Common myeloid progenitor, CD34-positive (primary cell): ENCODE measurements around the gene MZT1. TPM values are rescaled to one million over a fixed set of nuclear protein-coding genes. Genes with fewer than 3 reads are reported as not detected.
A peak's percentile ranks its signal among the peaks of the same experiment; 100 is the strongest.

Experiments
- CTCF ChIA-PET: fragments of 350-600 bp; sonication (Branson Sonifier 250); formaldehyde crosslinking; loops from one replicate; lab custom pipeline; 2021; ENCODE audit warnings: antibody characterized with exemption; lab: Charles Lee
- POLR2A ChIA-PET: fragments of 350-600 bp; sonication (Branson Sonifier 250); formaldehyde crosslinking; loops from one replicate; lab custom pipeline; 2021; ENCODE audit warnings: antibody characterized with exemption; lab: Charles Lee
- DNase-seq, 3 donors: peaks; one replicate each; pipeline versions ENCODE4 v3.0.0 to v3.0.0-alpha.2; 2013
- H3K27ac ChIP-seq, 2 experiments: 1 replicate in 1 of 2; 2 replicates in 1 of 2; pipeline ENCODE4 v1.7.0; 2013; ENCODE audit warnings: inconsistent platforms in 2 of 2, low read length in 2 of 2, mild to moderate bottlenecking in 2 of 2, low read depth in 1 of 2, moderate library complexity in 1 of 2; ENCODE audit not compliant: severe bottlenecking in 2 of 2, insufficient read depth in 1 of 2, poor library complexity in 1 of 2
- H3K27me3 ChIP-seq, 5 experiments: replicated peaks in 2 of 5; 1 replicate in 3 of 5; 2 replicates in 2 of 5; pipeline versions ENCODE4 v1.6.1 to v1.7.0; 2013; ENCODE audit warnings: low read length in 4 of 5, mild to moderate bottlenecking in 2 of 5, moderate library complexity in 2 of 5, inconsistent platforms in 1 of 5; ENCODE audit not compliant: insufficient read depth in 5 of 5, control insufficient read depth in 4 of 5
- H3K36me3 ChIP-seq, 4 experiments: 1 replicate in 2 of 4; 2 replicates in 2 of 4; pipeline versions ENCODE4 v1.6.1 to v1.7.0; 2013; ENCODE audit warnings: low read length in 3 of 4, control low read depth in 1 of 4, mild to moderate bottlenecking in 1 of 4; ENCODE audit not compliant: control insufficient read depth in 4 of 4, insufficient read depth in 4 of 4
- H3K4me1 ChIP-seq, 4 experiments: 1 replicate in 3 of 4; 2 replicates in 1 of 4; pipeline versions ENCODE4 v1.6.1 to v1.7.1; 2013; ENCODE audit warnings: low read length in 3 of 4, mild to moderate bottlenecking in 3 of 4, control low read depth in 1 of 4, inconsistent platforms in 1 of 4, moderate library complexity in 1 of 4; ENCODE audit not compliant: control insufficient read depth in 4 of 4, insufficient read depth in 4 of 4; ENCODE audit errors: control extremely low read depth in 1 of 4
- H3K4me3 ChIP-seq, 7 experiments: 1 replicate in 4 of 7; 2 replicates in 3 of 7; pipeline versions ENCODE4 v1.5.1 to v1.7.0; 2013; ENCODE audit warnings: mild to moderate bottlenecking in 7 of 7, low read length in 6 of 7, moderate library complexity in 6 of 7, inconsistent platforms in 2 of 7, low read depth in 2 of 7, control low read depth in 1 of 7; ENCODE audit not compliant: insufficient read depth in 4 of 7, control insufficient read depth in 1 of 7; ENCODE audit errors: extremely low read depth in 1 of 7
- H3K9me3 ChIP-seq, 5 experiments: 1 replicate in 4 of 5; 2 replicates in 1 of 5; pipeline versions ENCODE4 v1.6.1 to v1.7.1; 2013; ENCODE audit warnings: low read length in 4 of 5, mild to moderate bottlenecking in 2 of 5, inconsistent platforms in 1 of 5, low read depth in 1 of 5, moderate library complexity in 1 of 5; ENCODE audit not compliant: control insufficient read depth in 4 of 5, insufficient read depth in 2 of 5; ENCODE audit errors: control extremely low read depth in 1 of 5
- WGBS: methylation state at CpG from one replicate; pipeline ENCODE4 v1.1.5; 2013; ENCODE audit not compliant: insufficient coverage; 5-methylcytosine and 5-hydroxymethylcytosine counted together
- polyA plus RNA-seq: library from polyadenylated mRNA; unstranded; fragments of 120-200 nt; gene quantifications from one replicate; pipeline ENCODE4 v1.2.1, GENCODE V29; 2013

MZT1 gene
- polyA plus RNA-seq = 17.1 TPM

DNA sequence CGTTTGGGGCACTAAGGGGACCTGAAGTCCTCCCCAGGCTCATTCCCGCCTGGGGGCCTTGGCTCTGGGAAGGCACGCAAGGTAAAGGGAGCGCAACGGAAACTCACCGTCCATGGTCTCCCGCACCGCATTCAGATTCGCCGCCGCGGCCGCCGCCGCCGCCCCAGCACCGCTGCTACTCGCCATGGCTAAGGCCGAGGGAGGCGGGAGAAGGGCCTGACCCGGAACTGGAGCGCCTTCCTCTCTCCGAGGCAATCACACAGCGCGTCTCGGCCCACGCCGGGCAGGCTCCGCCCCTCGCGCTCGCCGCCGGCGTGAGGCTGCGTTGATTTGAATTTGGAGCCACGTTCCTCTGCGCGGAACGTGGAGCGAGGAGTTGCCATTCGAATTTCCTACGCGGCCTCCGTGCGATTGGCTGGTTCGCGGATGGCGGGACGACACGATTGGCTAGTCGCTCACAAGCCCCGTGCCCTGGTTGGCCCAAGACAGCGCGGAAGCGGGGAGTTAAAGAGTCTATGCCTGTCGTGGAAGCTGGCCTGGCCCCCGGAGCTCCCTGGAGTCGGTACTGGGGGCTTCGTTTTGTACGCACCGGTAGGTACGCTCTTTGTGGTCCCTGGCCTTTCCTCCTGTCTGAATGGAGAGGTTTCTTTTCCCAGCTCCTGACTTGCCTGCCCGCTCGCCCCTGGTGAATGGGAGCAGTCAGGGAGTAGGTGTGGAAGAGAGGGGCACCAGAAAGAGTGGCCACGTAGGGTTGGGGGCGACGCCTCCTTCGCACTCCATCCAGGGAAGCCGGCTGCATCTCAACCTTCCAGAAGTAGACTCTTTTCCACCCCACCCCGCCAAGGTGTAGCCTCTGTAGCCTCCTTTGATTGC lies at the start of gene MZT1, which contains the start of gene BORA:
Gene MZT1, minus strand, starts transcription at position 213 of the 873 bp plus-strand sequence. Its CDS starts 27 bp downstream, at position 186.
Gene BORA, plus strand, starts transcription at position 507 of the 873 bp plus-strand sequence. CDS start 1,018 bp downstream, outside the sequence.
- H3K4me3 ChIP-seq = peak within 1 kb of the TSS; percentile 68 to 97 (median 88)
- ChIA-PET POLR2A (no interaction called here), CTCF (no interaction called here)
- peak within 1 kb of the TSS in 1 of 2 experiments; percentile 82 for H3K27ac ChIP-seq
- DNase-seq = peak; percentile 97 to 99 (median 99)
- H3K9me3 ChIP-seq = no peaks in the 10 kb centered on the region
- peaks cover 2 to 27% (median 18%) of the 10 kb centered on the region in 4 experiments for H3K4me1 ChIP-seq
- 0% methylated on average over 58 of the region's 71 CpGs for WGBS
- H3K27me3 ChIP-seq = no peaks in the 10 kb centered on the region
- H3K36me3 ChIP-seq = peaks cover 0 to 13% (median 4%) of the 10 kb centered on the region in 4 experiments

- ChIA-PET CTCF (no interaction called here), POLR2A (no interaction called here)
- H3K4me1 ChIP-seq = peaks cover 0 to 1% (median 0%) of the 10 kb centered on the region in 4 experiments
- no peak overlapping the region for H3K27ac ChIP-seq
- H3K4me3 ChIP-seq = no peak overlapping the region
- peaks cover 32 to 91% (median 62%) of the 10 kb centered on the region in 4 experiments for H3K36me3 ChIP-seq
- no peaks in the 10 kb centered on the region for H3K9me3 ChIP-seq
- no CpG with 5 or more reads among the region's 2 CpGs for WGBS
- no peaks in the 10 kb centered on the region for H3K27me3 ChIP-seq
- DNase-seq = no peak
These were observed 46.6 kb upstream of the MZT1 start for GRCh38 chr13:72774019-72774418.

DNA sequence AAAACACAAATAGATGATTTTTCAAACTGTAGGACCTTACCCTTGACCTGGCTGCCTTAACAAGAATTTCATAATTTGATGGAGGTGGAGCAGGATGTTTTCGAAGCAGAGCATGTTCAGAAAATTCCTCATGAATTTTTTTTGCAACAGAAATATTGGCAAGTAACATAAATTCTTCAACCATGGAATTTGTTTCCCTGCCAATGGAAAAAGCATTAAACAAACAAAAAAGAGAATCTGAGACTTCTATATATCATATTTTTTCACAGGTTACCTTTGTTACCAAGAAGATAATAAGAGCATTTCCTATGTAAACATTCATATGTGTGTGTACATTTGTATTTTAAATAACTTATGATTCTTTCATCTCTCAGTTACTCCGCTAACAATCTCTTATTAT lies 36.0 kb upstream of the MZT1 start:
- no peak overlapping the region for H3K27ac ChIP-seq
- no peak overlapping the region for H3K4me3 ChIP-seq
- peaks cover 23 to 95% (median 60%) of the 10 kb centered on the region in 4 experiments for H3K36me3 ChIP-seq
- ChIA-PET POLR2A (no interaction called here), CTCF (no interaction called here)
- H3K27me3 ChIP-seq = no peaks in the 10 kb centered on the region
- no peak for DNase-seq
- no CpG with 5 or more reads among the region's 2 CpGs for WGBS
- no peaks in the 10 kb centered on the region for H3K9me3 ChIP-seq
- no peaks in the 10 kb centered on the region for H3K4me1 ChIP-seq

DNA sequence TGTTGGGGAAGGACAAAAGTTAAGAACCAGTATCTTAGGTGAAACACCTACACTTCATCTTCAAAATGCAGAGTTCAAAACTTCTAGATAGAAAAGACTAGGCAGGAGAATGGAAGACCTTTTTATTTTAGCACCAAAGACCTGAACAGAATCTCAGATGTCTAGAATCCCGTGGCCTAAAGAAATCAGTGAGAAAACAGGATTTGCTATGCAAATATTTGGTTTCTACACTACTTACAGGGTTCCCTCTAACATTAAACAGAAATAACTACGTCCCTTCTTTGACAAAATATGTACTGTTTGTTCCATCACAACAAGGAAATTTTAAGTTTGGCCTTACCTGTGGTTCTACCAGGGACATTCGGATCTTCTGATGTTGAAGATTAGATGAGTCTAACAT lies 32.8 kb upstream of the MZT1 start:
- no peak for DNase-seq
- POLR2A ChIA-PET = no interaction called here
- 100% methylated on average over 2 of the region's 3 CpGs for WGBS

GRCh38 chr13:72757792-72758535 lies 30.5 kb upstream of the MZT1 start:
- Histone ChIP-seq H3K4me1 (no peaks in the 10 kb centered on the region), H3K9me3 (no peaks in the 10 kb centered on the region), H3K36me3 (peaks cover 33 to 92% (median 60%) of the 10 kb centered on the region in 4 experiments), H3K27me3 (no peaks in the 10 kb centered on the region), H3K27ac (no peak overlapping the region), H3K4me3 (no peak overlapping the region)
- ChIA-PET CTCF (no interaction called here), POLR2A (no interaction called here)
- no peak for DNase-seq
- WGBS = no CpG with 5 or more reads among the region's 4 CpGs

More for the DNA sequence above, 32.8 kb upstream of the MZT1 start:
- no peaks in the 10 kb centered on the region for H3K9me3 ChIP-seq
- no peak overlapping the region for H3K27ac ChIP-seq
- CTCF ChIA-PET = no interaction called here
- no peak overlapping the region for H3K4me3 ChIP-seq
- H3K4me1 ChIP-seq = no peaks in the 10 kb centered on the region
- peaks cover 30 to 93% (median 62%) of the 10 kb centered on the region in 4 experiments for H3K36me3 ChIP-seq
- no peaks in the 10 kb centered on the region for H3K27me3 ChIP-seq

DNA sequence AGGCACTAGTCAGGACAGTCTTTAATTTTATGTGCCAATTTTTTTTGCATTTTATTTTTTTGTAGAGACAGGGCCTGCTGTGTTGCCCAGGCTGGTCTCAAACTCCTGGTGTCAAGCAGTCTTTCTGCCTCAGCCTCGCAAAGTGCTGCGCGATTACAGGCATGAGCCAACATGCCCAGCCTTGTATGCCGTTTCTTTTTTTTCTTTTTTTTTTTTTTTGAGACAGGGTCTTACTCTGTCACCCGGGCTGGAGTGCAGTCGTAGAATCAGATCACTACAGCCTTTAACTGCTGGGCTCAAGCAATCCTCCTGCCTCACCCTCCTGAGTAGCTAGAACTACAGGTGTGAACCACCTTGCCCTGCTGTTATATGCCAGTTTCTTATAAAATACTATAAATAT lies 26.7 kb upstream of the MZT1 start:
- WGBS = 97% methylated on average over 6 of the region's 6 CpGs
- H3K4me3 ChIP-seq = no peak overlapping the region
- DNase-seq = no peak
- no peaks in the 10 kb centered on the region for H3K27me3 ChIP-seq
- H3K36me3 ChIP-seq = peaks cover 34 to 86% (median 60%) of the 10 kb centered on the region in 4 experiments
- no peak overlapping the region for H3K27ac ChIP-seq
- CTCF ChIA-PET = no interaction called here
- H3K4me1 ChIP-seq = no peaks in the 10 kb centered on the region
- POLR2A ChIA-PET = no interaction called here
- peaks cover 0 to 2% (median 0%) of the 10 kb centered on the region in 5 experiments for H3K9me3 ChIP-seq
